NCI-H2171 treated with DMSO at 0.1 percent for 48 hours (cell line): Measurements from ENCODE around the gene TSHZ2.

ENCODE experiments used
- DNase-seq: peaks from one replicate; lab custom pipeline; 2025; lab: John Stamatoyannopoulos, UW

Gene TSHZ2, protein sequence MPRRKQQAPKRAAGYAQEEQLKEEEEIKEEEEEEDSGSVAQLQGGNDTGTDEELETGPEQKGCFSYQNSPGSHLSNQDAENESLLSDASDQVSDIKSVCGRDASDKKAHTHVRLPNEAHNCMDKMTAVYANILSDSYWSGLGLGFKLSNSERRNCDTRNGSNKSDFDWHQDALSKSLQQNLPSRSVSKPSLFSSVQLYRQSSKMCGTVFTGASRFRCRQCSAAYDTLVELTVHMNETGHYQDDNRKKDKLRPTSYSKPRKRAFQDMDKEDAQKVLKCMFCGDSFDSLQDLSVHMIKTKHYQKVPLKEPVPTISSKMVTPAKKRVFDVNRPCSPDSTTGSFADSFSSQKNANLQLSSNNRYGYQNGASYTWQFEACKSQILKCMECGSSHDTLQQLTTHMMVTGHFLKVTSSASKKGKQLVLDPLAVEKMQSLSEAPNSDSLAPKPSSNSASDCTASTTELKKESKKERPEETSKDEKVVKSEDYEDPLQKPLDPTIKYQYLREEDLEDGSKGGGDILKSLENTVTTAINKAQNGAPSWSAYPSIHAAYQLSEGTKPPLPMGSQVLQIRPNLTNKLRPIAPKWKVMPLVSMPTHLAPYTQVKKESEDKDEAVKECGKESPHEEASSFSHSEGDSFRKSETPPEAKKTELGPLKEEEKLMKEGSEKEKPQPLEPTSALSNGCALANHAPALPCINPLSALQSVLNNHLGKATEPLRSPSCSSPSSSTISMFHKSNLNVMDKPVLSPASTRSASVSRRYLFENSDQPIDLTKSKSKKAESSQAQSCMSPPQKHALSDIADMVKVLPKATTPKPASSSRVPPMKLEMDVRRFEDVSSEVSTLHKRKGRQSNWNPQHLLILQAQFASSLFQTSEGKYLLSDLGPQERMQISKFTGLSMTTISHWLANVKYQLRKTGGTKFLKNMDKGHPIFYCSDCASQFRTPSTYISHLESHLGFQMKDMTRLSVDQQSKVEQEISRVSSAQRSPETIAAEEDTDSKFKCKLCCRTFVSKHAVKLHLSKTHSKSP (N-terminal part only)

DNA sequence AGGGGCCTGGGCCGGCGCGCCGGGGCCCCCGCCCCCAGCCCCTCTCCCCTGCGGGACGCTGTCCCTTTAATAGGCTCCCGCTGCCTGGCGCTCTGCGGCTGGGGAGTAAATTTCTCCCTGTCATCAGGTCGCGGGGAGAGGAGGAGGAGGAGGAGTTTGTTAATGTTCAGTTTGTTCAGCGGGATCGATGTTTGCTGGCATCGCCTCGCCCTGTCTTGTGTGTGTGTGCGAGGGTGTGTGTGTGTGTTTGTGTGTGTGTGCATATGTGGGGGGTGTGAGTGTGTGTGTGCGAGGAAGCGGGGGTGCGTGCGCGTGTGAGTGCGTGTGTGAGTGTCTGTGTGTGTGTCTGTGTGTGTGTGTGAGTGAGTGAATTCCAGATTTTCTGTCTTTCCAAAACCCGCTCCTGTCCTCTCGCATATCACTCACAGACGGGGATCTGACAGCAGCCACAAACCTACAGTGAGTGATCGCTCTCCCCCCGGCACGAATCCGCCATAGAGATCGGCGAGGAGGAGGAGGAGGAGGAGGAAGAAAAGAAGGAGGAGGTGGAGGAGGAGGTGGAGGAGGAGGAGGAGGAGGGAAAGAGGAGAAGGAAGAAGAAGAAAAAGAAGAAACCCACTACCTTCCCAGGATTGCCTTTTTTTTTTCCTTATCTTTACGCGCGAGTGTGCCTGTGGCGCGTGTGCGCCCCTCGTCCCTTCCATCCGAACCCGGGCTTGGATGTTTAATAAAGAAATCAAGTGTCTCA lies at the start of gene TSHZ2:
TSS of gene TSHZ2 (plus strand) at position 169 of the 748 bp plus-strand sequence. CDS start 936 bp downstream, outside the sequence.
- DNase-seq: no peak

GRCh38 chr20:52922436-52922835 lies 49.7 kb upstream of the TSHZ2 start:
- no peak for DNase-seq

DNA sequence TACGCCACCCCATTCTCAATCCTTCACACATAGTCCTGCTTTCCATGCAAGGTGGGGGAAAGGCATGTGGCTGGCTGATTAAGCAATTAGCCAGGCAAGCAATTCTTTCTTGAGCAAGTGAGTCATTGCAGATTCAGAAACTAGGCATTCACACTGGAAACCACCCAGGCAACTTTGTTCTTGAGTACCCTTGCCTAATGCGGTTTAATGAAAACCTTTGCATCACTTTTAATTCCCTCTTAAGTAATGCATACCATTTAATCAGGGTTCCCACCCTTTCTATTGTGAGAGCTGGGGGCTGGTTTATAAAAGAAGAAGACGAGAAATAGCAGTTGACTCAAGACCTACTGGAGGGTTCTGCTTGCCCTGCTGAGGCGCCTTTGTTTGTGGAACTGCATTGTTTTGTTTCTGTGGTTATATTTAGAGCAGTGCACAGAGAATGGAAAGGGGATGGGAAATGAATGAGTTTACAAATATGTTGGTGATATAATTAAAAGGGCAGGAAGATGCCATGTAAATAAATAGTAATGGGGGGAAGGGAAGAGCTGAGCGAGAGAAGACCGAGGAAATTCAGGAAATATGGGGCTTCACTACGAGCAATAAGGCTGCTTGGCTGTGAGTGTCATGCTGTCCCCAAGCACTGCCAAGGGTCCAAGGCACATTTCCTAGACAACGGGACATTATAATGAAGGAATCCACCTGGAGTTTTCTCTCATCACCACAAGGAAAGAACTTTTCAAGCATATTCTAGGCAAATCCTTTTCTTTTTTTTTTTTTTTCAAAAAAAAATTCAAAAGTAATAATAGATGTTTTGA lies 48.8 kb upstream of the TSHZ2 start:
- no peak for DNase-seq

DNA sequence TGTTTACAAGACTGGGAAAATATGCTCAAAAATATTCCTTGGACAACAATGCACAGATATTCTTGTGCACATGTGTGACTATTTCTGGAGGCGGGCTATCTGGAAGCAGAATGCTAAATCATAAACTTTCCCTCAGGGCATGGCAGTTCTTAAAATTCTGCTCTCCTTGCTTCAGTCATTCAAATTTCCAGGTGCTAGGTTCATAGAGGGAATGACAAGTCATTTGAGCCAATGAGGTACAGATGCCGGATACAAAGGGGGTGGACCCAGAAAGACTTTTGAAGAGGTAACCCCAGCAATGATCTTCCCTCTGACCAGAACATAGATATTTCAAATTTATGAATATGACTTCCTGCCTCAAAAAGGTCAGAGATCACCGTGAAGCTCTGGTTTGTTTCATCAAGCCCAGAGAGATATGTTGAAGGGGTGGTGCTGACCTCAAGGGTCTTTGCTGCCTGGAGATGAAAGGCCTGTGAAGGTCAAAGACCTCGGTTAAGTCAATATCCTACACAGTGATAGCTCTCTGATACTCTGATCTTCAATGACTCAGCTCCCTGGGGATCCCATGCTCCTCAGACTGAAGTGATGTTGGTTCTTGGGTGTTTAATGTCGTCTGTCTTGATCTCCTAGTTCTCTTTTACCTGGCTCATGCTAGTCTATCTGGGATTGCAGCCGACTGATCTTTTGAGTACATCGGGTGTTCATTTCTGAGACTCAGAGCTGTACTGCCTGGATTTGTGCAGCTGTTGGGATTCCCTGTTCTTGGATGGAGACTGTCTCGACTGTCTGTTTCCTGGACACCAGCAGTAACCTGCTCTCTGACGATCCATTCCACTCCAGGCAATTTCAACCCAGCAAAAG lies 47.5 kb upstream of the TSHZ2 start:
- DNase-seq: no peak

GRCh38 chr20:52926505-52926904 lies 45.7 kb upstream of the TSHZ2 start:
- DNase-seq: no peak

- no peak for DNase-seq
Measured at GRCh38 chr20:52933867-52934266, 38.3 kb upstream of the TSHZ2 start.

- no peak for DNase-seq
Measured at GRCh38 chr20:52936351-52937340, 35.5 kb upstream of the TSHZ2 start.

GRCh38 chr20:52937591-52938100 lies 34.5 kb upstream of the TSHZ2 start:
- no peak for DNase-seq

- DNase-seq: no peak
Measured at GRCh38 chr20:52939141-52939540, 33.0 kb upstream of the TSHZ2 start.

- DNase-seq: no peak
Measured at GRCh38 chr20:52941808-52942207, 30.4 kb upstream of the TSHZ2 start.

- DNase-seq: no peak
Measured at GRCh38 chr20:52943185-52943841, 28.8 kb upstream of the TSHZ2 start.

DNA sequence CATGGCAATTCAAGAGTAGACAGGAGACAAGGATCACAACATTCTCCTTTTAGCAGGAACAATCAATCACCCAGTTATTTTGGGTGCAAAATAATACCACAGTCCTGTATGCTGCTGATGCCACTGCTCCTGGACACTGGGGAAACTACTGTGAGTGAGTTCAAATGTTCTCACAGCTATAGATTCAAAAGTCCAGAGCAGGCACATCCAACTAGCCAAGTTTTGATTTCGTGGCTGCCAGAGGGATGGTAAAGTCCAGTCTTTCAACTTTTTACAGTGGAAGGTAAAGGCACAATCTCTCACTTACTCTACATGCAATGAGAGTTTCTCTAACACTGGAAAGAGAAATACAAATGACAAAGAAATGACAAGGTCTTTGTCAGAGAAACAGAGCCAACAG lies 26.9 kb upstream of the TSHZ2 start:
- DNase-seq: no peak

- DNase-seq: no peak
Measured at GRCh38 chr20:52945862-52946522, 26.2 kb upstream of the TSHZ2 start.

GRCh38 chr20:52948491-52948890 lies 23.7 kb upstream of the TSHZ2 start:
- DNase-seq: no peak

DNA sequence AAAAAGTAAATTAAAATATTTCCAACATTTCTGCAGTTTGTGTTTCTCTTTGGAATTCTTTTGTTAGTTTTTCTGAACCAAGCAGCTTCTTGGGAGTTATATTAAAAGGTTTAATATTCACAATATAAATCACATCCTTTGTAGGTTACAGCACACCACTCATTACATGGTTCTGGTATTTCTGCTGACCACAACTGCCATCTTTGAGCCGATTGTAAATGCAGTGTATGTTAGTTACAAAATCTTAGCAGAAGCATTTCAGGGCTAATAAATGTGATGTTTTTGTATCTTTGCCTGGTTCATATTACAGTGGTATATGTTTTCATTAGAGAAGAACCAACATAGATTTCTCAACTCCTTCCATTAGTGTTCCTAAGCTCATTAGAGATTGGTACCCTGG lies 19.1 kb upstream of the TSHZ2 start:
- DNase-seq: no peak

GRCh38 chr20:52954849-52955248 lies 17.3 kb upstream of the TSHZ2 start:
- no peak for DNase-seq

DNA sequence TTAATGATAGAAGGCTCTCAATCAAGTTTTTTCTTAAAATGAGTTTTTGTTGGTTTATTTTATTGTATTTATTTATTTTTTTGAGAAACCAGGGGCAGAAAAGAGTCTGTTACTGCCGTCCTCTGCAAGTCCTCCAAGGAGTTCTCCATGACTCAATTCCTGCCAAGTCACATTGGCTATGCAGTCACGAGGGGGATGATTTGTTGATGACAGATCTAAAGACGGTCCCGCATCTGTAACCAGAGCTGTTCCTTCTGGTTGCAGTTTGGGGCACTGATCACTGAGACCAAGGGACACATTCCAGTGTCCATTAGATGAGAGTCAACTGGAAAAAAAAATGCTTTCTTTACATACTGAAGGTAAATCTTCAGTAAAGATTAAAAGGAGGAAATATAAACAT lies 13.9 kb upstream of the TSHZ2 start:
- no peak for DNase-seq

DNA sequence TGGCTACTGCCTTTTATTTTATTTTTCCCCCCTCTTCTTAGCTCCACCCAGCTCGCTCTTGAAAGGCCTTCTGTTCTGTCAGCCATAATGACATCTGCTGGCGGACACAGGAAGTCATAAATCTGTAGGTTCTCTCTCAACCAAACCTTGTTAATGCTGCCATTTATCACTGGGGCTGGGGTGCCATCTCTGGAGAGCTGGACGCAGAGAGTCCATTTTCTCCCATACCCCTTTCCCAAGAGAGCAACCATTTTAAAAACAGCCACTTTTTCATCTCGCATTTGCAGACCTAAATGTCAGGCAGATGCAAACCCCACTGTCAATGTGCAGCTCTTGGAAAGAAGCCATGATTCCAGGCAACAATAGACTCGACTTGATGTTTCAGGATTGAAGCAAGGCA lies 13.0 kb upstream of the TSHZ2 start:
- no peak for DNase-seq
